ENCODE measurements around the gene ST7L.

DNA sequence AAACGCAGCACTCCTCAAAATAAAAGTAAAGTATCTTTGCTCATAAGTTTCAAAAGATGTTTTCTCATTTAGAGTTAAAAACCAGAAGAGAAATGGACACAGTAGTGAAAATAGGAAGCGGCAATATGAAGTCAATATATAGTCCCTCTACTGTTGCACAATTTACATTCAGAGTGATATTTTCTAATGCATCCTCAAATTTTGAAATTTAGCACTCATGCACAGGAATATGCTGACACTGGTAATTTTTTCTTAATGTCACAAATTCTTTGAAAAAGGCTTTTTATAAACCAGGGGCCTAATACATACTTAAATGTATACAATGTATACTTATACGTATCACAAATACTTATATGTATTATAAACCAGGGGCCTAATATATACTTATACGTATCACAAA lies 19.5 kb downstream of the ST7L start:
- TF ChIP-seq FOXM1 (IDR thresholded peaks at IDR 0.05; ENCODE audit: borderline replicate concordance) (no peak), NFRKB (IDR thresholded peaks at IDR 0.05) (no peak), FOXA1 (IDR thresholded peaks at IDR 0.05) (no peak), BHLHE40 (IDR thresholded peaks at IDR 0.05; ENCODE audit: borderline replicate concordance) (no peak), SP1 (IDR thresholded peaks at IDR 0.05) (no peak), SUZ12 (IDR thresholded peaks at IDR 0.05) (no peak), FOXK2 (IDR thresholded peaks at IDR 0.05) (no peak), ELF4 (IDR thresholded peaks at IDR 0.05) (no peak), TARDBP (IDR thresholded peaks at IDR 0.05) (no peak)

All from HEK293T (cell line).